GM03348 (cell line): ENCODE data around the gene VPS37C.
A peak's percentile ranks its signal among the peaks of the same experiment; 100 is the strongest.
"Not testable (repeated sequence)": the region's sequence is repeated elsewhere in the genome, so short reads cannot be mapped to it uniquely, and the experiment has no call there.

Experiments used
- DNase-seq: peaks from one replicate; pipeline ENCODE4 v3.0.0; 2012; ENCODE audit warnings: low spot score

The VPS37C gene

GRCh38 chr11:61174949-61175348 lies 13.7 kb upstream of the VPS37C start:
- no peak for DNase-seq

GRCh38 chr11:61174273-61174672 lies 13.0 kb upstream of the VPS37C start:
- DNase-seq, result no peak

DNA sequence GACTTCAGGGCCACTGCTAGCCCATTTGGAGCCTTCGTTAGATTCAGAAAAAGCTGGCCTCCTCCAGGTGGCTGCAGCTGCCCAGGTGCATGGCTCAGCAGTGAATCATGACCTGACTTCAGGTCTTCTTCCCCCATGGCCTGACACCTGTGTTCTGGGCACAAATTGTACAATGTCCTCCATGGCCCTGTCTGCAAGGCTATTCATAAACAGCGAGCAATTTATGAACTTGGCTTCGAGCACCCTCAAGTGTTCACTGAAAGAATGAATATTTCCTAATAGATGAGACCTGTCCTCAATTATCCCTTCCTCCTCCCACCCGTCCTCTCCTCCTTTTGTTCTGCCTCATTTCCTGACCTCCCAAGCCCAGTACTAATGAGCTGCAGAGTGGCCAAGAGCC lies 12.2 kb upstream of the VPS37C start:
- peak; percentile 58 for DNase-seq

DNA sequence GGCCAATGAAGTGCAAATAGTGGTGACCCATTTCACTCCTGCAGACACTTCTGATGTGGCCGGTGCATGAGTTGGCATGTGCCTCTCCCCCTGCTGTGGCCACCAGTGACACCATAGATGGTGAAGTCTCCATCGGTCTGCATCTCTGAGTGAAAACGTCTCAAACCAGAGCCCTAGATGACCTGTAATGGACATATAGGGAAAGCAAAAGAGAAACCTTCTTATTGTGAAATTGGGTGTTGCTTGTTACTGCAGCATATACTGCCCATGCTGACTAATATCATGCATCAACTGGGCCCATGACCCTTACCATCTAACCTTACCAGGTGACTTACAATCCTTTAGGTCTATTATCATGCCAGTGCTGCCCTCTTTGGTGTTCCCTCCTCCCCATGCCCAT lies 11.7 kb upstream of the VPS37C start:
- DNase-seq, result no peak

DNA sequence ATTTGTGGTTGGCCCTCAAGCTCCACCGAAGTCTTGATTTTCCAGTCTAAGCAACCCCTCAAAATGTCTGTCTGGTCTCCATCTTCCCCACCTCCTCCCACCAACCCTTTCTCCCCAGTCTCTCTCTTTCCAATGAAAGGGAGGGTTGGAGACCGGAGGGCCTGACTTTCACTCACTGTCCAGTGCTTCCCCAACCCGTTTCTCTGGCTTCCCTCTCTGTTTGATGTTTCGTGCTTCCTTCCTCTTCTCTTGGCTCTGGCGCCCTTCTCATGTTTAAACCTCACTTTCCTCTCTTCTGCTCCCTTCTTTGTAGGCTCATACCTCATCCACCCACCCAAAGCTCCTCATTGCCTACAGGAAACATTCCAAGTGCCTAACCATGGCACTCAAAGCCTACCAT lies 11.1 kb upstream of the VPS37C start:
- DNase-seq, result no peak

DNA sequence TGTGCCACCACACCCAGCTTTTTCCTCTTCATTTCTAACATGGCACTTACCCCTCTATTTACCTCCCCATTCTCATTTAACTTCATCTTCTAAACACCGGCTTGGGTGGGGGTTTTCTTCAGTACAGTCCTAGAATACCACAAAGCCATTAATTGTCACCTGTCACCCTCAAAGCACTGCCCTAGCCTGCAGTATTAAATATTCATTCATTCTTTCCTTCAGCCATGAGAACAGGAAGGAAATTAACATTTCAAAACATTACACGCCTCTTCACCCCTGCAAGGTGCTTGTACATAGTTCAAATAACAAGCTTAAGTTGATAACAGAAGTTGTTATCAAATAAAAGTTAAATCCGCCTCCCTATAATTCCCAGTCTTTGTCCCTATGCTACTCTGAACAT lies 10.7 kb upstream of the VPS37C start:
- DNase-seq, result no peak

- DNase-seq, result no peak
Measured at GRCh38 chr11:61170566-61170965, 9.3 kb upstream of the VPS37C start.

DNA sequence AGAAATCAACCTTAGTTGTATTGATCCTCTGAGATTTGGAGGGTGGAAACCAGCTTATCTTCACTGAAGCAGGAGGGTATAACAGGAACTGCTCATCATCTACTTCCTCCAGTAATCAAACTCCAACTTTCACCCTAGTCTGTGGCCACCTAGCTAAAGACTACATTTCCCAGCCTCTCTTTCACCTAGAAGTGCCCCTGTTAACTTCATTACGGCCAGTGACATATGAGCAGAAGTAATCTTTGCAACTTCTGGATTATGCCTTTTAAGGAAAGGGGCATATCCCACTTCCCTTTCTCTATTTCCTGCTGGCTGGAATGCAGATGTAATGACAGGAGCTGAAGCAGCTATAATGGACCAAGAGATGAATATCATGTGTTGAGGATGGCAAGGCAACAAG lies 7.6 kb upstream of the VPS37C start:
- DNase-seq, result no peak

- DNase-seq, result no peak
Measured at GRCh38 chr11:61168042-61168688, 6.9 kb upstream of the VPS37C start.

GRCh38 chr11:61166331-61166730 lies 5.1 kb upstream of the VPS37C start:
- not testable (repeated sequence) for DNase-seq

- DNase-seq, result not testable (repeated sequence)
Measured at GRCh38 chr11:61165785-61166184, 4.6 kb upstream of the VPS37C start.

GRCh38 chr11:61164606-61165424 lies 3.6 kb upstream of the VPS37C start:
- no peak for DNase-seq

DNA sequence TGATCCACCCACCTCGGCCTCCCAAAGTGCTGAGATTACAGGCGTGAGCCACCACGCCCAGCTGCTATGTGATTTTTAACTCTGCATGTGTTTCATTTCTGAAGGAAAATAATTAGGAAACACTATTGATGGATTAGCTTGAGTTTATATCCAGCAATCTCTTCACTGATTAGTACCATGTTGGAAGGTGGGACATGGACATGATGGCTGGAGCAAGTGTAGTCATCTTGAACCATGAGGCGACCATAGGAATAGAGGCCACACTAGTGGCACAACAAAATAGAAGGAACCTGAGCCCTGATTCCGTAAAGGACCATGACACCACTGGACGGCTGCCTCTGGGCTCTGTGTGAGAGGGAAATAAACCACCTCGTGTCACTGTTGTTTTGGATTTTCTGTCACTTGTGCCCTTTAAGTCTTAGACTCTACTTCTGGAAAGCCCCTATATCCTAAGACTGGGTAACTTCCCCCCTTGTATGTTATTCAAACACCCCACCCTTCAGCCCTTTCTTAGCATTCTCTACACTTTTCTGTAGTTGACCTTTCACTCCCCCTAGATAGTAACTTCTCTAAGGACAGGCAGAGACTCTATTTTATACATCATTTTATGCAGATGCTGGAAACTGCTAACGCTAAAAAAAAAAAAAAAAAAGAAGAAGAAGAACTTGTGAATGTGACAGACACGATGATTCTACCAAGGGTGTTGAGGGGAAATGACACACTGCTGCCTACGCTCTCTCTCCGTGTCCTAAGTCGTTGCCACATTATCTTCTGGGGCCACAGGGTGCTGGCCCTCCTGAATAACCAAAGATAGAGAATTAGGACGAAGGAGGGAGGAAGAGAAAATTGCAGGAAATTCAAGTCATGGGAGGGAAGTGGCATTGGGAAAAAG lies 2.7 kb upstream of the VPS37C start:
- no peak for DNase-seq

- no peak for DNase-seq
Measured at GRCh38 chr11:61163021-61163420, 1.8 kb upstream of the VPS37C start.

- no peak for DNase-seq
Measured at GRCh38 chr11:61162092-61162941, 1.1 kb upstream of the VPS37C start.

- no peak for DNase-seq
Measured at GRCh38 chr11:61160487-61161189, 588 bp downstream of the VPS37C start.

GRCh38 chr11:61158691-61159381 lies 2.4 kb downstream of the VPS37C start:
- DNase-seq, result peak; percentile 57

DNA sequence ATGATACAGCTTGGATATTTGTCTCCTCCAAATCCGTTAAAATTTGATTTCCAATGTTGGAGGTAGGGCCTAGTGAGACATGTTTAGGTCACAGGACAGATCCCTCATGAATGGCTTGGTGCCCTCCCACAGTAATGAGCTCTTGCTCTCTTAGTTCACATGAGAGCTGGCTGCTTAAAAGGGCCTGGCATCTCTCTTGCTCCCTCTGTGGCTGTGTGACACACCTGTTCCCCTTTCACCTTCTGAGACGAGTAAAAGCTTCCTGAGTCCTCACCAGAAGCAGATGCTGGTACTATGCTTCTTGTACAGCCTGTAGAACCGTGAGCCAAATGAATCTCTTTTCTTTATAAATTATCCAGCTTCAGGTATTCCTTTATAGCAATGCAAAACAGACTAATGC lies 3.5 kb downstream of the VPS37C start:
- no peak for DNase-seq

DNA sequence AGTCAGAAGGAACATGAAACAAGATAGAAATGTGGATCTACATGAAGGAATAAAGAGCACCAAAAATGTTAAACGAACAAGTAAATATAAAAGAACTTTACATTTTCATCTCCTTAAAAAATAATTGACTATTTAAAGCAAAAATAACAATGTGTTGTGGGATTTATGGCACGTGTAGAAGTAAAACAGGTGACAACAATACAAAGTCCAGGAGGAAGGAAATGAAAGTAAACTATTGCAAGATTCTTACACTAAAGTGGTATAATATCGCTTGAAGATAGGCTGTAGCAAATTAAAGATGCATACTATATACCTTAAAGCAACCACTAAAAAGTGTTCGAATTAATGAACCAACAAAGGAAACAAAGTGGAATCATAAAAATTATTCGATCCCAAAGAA lies 5.5 kb downstream of the VPS37C start:
- no peak for DNase-seq

DNA sequence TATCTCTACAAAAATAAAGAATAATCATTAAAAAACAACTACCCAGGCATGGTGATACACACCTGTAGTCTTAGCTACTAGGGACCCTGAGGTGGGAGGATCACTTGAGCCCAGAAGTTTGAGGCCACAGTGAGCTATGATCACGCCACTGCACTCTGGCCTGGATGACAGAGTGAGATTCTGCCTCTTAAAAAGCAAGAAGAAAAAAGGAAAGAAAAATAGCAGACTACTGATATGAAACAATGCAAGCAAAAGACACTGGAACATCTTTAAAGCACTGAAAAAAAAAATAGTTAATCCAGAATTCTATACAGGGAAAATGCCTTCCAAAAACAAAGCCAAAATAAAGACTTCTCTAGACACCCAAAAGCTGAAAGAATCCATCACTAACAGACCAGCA lies 5.9 kb downstream of the VPS37C start:
- DNase-seq, result no peak

- no peak for DNase-seq
Measured at GRCh38 chr11:61154528-61154927, 6.7 kb downstream of the VPS37C start.
